ENCODE data around the gene GABRB1. TPM values are rescaled to one million over a fixed set of nuclear protein-coding genes. Genes with fewer than 3 reads are reported as not detected.

Gene GABRB1
- total and polyA plus RNA-seq, 2 of the 8 experiments (the other 6 are each of a cell fraction or from before 2014, with no cell fraction given), result 0.22 to 0.38 TPM

DNA sequence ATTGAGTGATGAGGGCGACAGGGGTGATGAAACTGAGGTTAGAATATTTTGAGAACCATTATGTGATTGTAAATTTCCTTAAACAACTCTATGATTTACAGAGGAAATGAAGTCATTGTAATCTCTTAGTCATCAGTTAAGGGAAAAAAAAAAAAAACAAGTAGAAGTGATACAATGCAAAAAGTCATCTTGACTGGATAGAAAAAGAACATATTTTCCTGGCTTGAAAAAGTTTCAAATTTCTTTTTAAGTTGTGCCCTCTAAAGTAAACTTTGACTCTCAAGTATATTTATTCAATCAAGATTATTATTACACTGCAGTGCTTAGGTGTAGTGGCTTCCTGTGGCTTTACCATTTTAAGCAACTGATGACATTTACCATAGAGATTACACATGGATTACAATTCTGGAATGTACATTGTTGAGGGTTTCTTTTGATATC, 40.6 kb downstream of the GABRB1 start (continued):
- no peak for TF ChIP-seq TBP (IDR thresholded peaks at IDR 0.05; ENCODE audit: low read depth, low read length)

Measured in H1 (cell line).